Measurements from ENCODE around the gene PTPN20.
"Not testable (repeated sequence)": the region's sequence is repeated elsewhere in the genome, so short reads cannot be mapped to it uniquely, and the experiment has no call there.

The PTPN20 gene

GRCh38 chr10:46911144-46911876, at the start of gene PTPN20:
PTPN20 (plus strand) TSS chr10:46911428; CDS start chr10:46932500, 21,072 bp downstream.
- DNase-seq: not testable (repeated sequence)

GRCh38 chr10:46869716-46870115, 41.5 kb upstream of the PTPN20 start:
- DNase-seq: not testable (repeated sequence)

GRCh38 chr10:46871583-46871982, 39.6 kb upstream of the PTPN20 start:
- not testable (repeated sequence) for DNase-seq

- DNase-seq: not testable (repeated sequence)
Measured at GRCh38 chr10:46875304-46875703, 35.9 kb upstream of the PTPN20 start.

GRCh38 chr10:46876773-46877172, 34.5 kb upstream of the PTPN20 start:
- DNase-seq: not testable (repeated sequence)

GRCh38 chr10:46878761-46879160, 32.5 kb upstream of the PTPN20 start:
- DNase-seq: not testable (repeated sequence)

GRCh38 chr10:46890813-46891611, 20.2 kb upstream of the PTPN20 start:
- DNase-seq: not testable (repeated sequence)

- DNase-seq: not testable (repeated sequence)
Measured at GRCh38 chr10:46896762-46897692, 14.2 kb upstream of the PTPN20 start.

- not testable (repeated sequence) for DNase-seq
Measured at GRCh38 chr10:46901247-46901646, 10.0 kb upstream of the PTPN20 start.

GRCh38 chr10:46903874-46904273, 7.4 kb upstream of the PTPN20 start:
- not testable (repeated sequence) for DNase-seq

- DNase-seq: not testable (repeated sequence)
Measured at GRCh38 chr10:46906359-46906758, 4.9 kb upstream of the PTPN20 start.

- not testable (repeated sequence) for DNase-seq
Measured at GRCh38 chr10:46907185-46908117, 3.8 kb upstream of the PTPN20 start.

- not testable (repeated sequence) for DNase-seq
Measured at GRCh38 chr10:46922498-46922897, 11.3 kb downstream of the PTPN20 start.

GRCh38 chr10:46925156-46925555, 13.9 kb downstream of the PTPN20 start:
- DNase-seq: not testable (repeated sequence)

- not testable (repeated sequence) for DNase-seq
Measured at GRCh38 chr10:46925853-46926252, 14.6 kb downstream of the PTPN20 start.

- not testable (repeated sequence) for DNase-seq
Measured at GRCh38 chr10:46928810-46929209, 17.6 kb downstream of the PTPN20 start.

- DNase-seq: not testable (repeated sequence)
Measured at GRCh38 chr10:46932383-46932782, 21.2 kb downstream of the PTPN20 start.

GRCh38 chr10:46941091-46941490, 29.9 kb downstream of the PTPN20 start:
- DNase-seq: not testable (repeated sequence)

- not testable (repeated sequence) for DNase-seq
Measured at GRCh38 chr10:46948687-46949518, 37.7 kb downstream of the PTPN20 start.

GRCh38 chr10:46952540-46952939, 41.3 kb downstream of the PTPN20 start:
- not testable (repeated sequence) for DNase-seq

Measured in stimulated activated naive CD4-positive, alpha-beta T cell treated with Interleukin-2 at 50 U/mL for 16 hours (primary cell).